Caco-2 (cell line): ENCODE data around the gene PLEKHA6. TPM values are rescaled to one million over a fixed set of nuclear protein-coding genes. Genes with fewer than 3 reads are reported as not detected.

ENCODE experiments used
- BruUV-seq: library from RNA; stranded (reverse); fragments of 400-500 nt; replicated peaks from 2 replicates; lab custom pipeline; 2021; lab: Mats Ljungman, UMichigan
- CTCF ChIA-PET: fragments of 300-600 bp; sonication (Branson Sonifier 250); formaldehyde crosslinking; loops from one replicate; lab custom pipeline; 2022; ENCODE audit warnings: antibody characterized with exemption; lab: Charles Lee
- POLR2A ChIA-PET: fragments of 300-600 bp; sonication (Branson Sonifier 250); formaldehyde crosslinking; loops from one replicate; lab custom pipeline; 2022; ENCODE audit warnings: antibody characterized with exemption; lab: Charles Lee
- DNase-seq, 2 experiments: peaks; one replicate each; pipeline versions ENCODE4 v3.0.0 to v3.0.0-alpha.2; 2020 to 2022
- H3K27me3 ChIP-seq: replicated peaks from 2 replicates; pipeline ENCODE4 v1.6.0; 2011; ENCODE audit warnings: low read length; ENCODE audit not compliant: control insufficient read depth, insufficient read depth
- H3K36me3 ChIP-seq: 2 replicates; pipeline ENCODE4 v1.5.1; 2011; ENCODE audit warnings: low read length; ENCODE audit not compliant: control insufficient read depth, insufficient read depth
- H3K4me1 ChIP-seq: fragments of 250-450 bp; sonication (Bioruptor Pico); 2 replicates; pipeline ENCODE4 v1.5.1; 2020; ENCODE audit warnings: mild to moderate bottlenecking
- H3K4me3 ChIP-seq: 2 replicates; pipeline ENCODE4 v1.5.1; 2011; ENCODE audit warnings: low read depth, mild to moderate bottlenecking, control low read depth, low read length
- H3K9me3 ChIP-seq: fragments of 250-450 bp; sonication (Bioruptor Pico); 2 replicates; pipeline ENCODE4 v1.5.1; 2020; ENCODE audit warnings: mild to moderate bottlenecking, moderate library complexity
- H3K27ac Mint-ChIP-seq: one replicate; pipeline ENCODE4 v1.8.0; 2022; ENCODE audit warnings: mixed read lengths; ENCODE audit not compliant: unreplicated experiment
- H3K27me3 Mint-ChIP-seq: one replicate; pipeline ENCODE4 v1.8.0; 2022; ENCODE audit warnings: mixed read lengths; ENCODE audit not compliant: insufficient read depth, unreplicated experiment
- H3K36me3 Mint-ChIP-seq: one replicate; pipeline ENCODE4 v1.8.0; 2022; ENCODE audit warnings: mild to moderate bottlenecking, mixed read lengths; ENCODE audit not compliant: insufficient read depth, unreplicated experiment
- H3K4me1 Mint-ChIP-seq: one replicate; pipeline ENCODE4 v1.8.0; 2022; ENCODE audit warnings: low read depth, mixed read lengths; ENCODE audit not compliant: unreplicated experiment
- H3K4me3 Mint-ChIP-seq: one replicate; pipeline ENCODE4 v1.8.0; 2022; ENCODE audit warnings: mild to moderate bottlenecking, moderate library complexity, mixed read lengths; ENCODE audit not compliant: unreplicated experiment
- H3K9me3 Mint-ChIP-seq: one replicate; pipeline ENCODE4 v1.8.0; 2022; ENCODE audit warnings: mixed read lengths; ENCODE audit not compliant: unreplicated experiment
- CTCF ChIP-seq, 2 experiments: fragments of 200-600 bp in 1 of 2; IDR thresholded peaks; 1 replicate in 1 of 2; 2 replicates in 1 of 2; pipeline versions ENCODE4 v1.5.1 to v1.8.0; 2011 to 2022; ENCODE audit warnings: antibody characterized with exemption in 1 of 2, control low read depth in 1 of 2, inconsistent platforms in 1 of 2, low read depth in 1 of 2, low read length in 1 of 2, mild to moderate bottlenecking in 1 of 2, moderate library complexity in 1 of 2; ENCODE audit not compliant: insufficient read depth in 1 of 2, severe bottlenecking in 1 of 2, unreplicated experiment in 1 of 2
- intact Hi-C: fragments of 100-400 bp; cut with micrococcal nuclease; formaldehyde crosslinking; loops from one replicate; pipeline ENCODE4 v1.10.0; 2022; ENCODE audit not compliant: unreplicated experiment
- total RNA-seq: library from RNA; stranded (reverse); gene quantifications from 2 replicates; pipeline ENCODE4 v1.2.3, GENCODE V29; 2022

The PLEKHA6 gene
- total RNA-seq, 1 experiment from 2014 or later: 18.8 TPM

- Histone ChIP-seq H3K4me3 (no peak overlapping the region), H3K4me1 (no peaks in the 10 kb centered on the region), H3K9me3 (no peaks in the 10 kb centered on the region), H3K36me3 (peaks cover under 1% of the 10 kb centered on the region), H3K27me3 (no peaks in the 10 kb centered on the region)
- no peak overlapping the region for H3K27ac Mint-ChIP-seq
- intact Hi-C loops: no loop called here
- H3K4me1 Mint-ChIP-seq: peaks cover 7% of the 10 kb centered on the region
- no peaks in the 10 kb centered on the region for H3K27me3 Mint-ChIP-seq
- BruUV-seq: no TSS peak
- ChIA-PET POLR2A (no interaction called here), CTCF (interaction anchor here (2.2 kb wide), 1 partner anchor 43 kb away, joined by 19 read pairs; no protein-coding TSS in a partner anchor)
- no peaks in the 10 kb centered on the region for H3K9me3 Mint-ChIP-seq
- no peak overlapping the region for H3K4me3 Mint-ChIP-seq
- TF ChIP-seq CTCF (IDR thresholded peaks at IDR 0.05; ENCODE audit: insufficient read depth in 1 of 2, low read depth in 1 of 2, low read length in 1 of 2, severe bottlenecking in 1 of 2, unreplicated experiment in 1 of 2): no peak
- H3K36me3 Mint-ChIP-seq: peaks cover 6% of the 10 kb centered on the region
- DNase-seq: no peak
Measured at GRCh38 chr1:204206121-204206520, 153.6 kb downstream of the PLEKHA6 start.

DNA sequence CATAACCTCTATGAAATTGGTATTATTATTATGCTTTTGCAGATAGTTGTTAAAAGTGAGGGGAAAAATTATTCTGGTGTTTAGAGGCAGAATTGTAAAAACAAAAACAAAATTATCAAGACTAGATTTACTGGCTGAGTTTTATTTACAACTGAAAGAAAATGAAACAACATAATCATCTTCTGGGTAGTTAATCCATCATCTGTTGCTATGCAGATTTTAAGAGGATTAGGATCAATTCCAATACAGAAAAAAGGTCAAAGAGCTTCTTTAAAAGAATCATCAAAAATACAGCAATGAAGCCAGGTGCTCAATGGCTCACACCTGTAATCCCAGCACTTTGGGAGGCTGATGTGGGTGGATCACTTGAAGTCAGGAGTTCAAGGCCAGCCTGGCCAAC, 154.2 kb downstream of the PLEKHA6 start:
- Mint-ChIP-seq H3K27ac (no peak overlapping the region), H3K27me3 (no peaks in the 10 kb centered on the region), H3K4me3 (no peak overlapping the region), H3K36me3 (peaks cover 6% of the 10 kb centered on the region), H3K9me3 (no peaks in the 10 kb centered on the region), H3K4me1 (peaks cover 13% of the 10 kb centered on the region)
- Histone ChIP-seq H3K27me3 (no peaks in the 10 kb centered on the region), H3K4me3 (no peak overlapping the region), H3K4me1 (no peaks in the 10 kb centered on the region), H3K36me3 (no peaks in the 10 kb centered on the region; the same call in none of the 2 replicates), H3K9me3 (no peaks in the 10 kb centered on the region)
- BruUV-seq: no TSS peak
- POLR2A ChIA-PET: interaction anchor here (0.9 kb wide), 1 partner anchor 8 kb away, joined by 3 read pairs; the partner anchor contains the start of gene GOLT1A
- no peak for DNase-seq
- CTCF ChIA-PET: interaction anchor here (1.1 to 2.2 kb wide), 2 partner anchors 9 to 42 kb away, joined by 3 to 19 read pairs; no protein-coding TSS in a partner anchor
- intact Hi-C loops: no loop called here
- no peak for TF ChIP-seq CTCF (IDR thresholded peaks at IDR 0.05; ENCODE audit: insufficient read depth in 1 of 2, low read depth in 1 of 2, low read length in 1 of 2, severe bottlenecking in 1 of 2, unreplicated experiment in 1 of 2)

DNA sequence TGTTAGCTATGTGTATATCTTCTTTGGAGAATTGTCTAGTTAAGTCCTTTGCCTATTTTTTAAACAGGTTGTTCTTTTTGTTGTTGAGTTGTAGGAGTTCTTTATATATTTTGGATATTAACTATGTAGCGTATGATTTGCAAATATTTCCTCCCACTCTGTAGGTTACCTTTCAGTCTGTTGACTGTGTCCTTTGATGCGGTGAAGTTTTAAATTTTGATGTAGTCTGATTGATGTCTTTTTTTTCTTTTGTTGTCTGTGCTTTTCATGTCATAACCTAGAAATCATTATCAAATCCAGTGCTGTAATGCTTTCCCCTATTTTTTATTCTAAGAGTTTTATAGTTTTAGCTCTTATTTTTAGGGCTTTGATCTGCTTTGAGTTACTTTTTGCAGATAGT, 154.8 kb downstream of the PLEKHA6 start:
- Histone ChIP-seq H3K4me1 (no peaks in the 10 kb centered on the region), H3K9me3 (no peaks in the 10 kb centered on the region), H3K27me3 (no peaks in the 10 kb centered on the region), H3K4me3 (no peak overlapping the region), H3K36me3 (no peaks in the 10 kb centered on the region; the same call in none of the 2 replicates)
- CTCF ChIA-PET: interaction anchor here (1.1 kb wide), 1 partner anchor 10 kb away, joined by 3 read pairs; no protein-coding TSS in a partner anchor
- TF ChIP-seq CTCF (IDR thresholded peaks at IDR 0.05; ENCODE audit: insufficient read depth in 1 of 2, low read depth in 1 of 2, low read length in 1 of 2, severe bottlenecking in 1 of 2, unreplicated experiment in 1 of 2): no peak
- Mint-ChIP-seq H3K27ac (no peak overlapping the region), H3K4me3 (no peak overlapping the region), H3K9me3 (no peaks in the 10 kb centered on the region), H3K27me3 (no peaks in the 10 kb centered on the region), H3K36me3 (peaks cover under 1% of the 10 kb centered on the region), H3K4me1 (peaks cover 14% of the 10 kb centered on the region)
- DNase-seq: no peak
- intact Hi-C loops: no loop called here
- BruUV-seq: no TSS peak
- POLR2A ChIA-PET: interaction anchor here (0.9 kb wide), 1 partner anchor 9 kb away, joined by 3 read pairs; the partner anchor contains the start of gene GOLT1A
